ENCODE measurements around the gene PRM1. TPM values are rescaled to one million over a fixed set of nuclear protein-coding genes. Genes with fewer than 3 reads are reported as not detected.

The PRM1 gene
- total RNA-seq, 1 experiment from 2014 or later: not detected

DNA sequence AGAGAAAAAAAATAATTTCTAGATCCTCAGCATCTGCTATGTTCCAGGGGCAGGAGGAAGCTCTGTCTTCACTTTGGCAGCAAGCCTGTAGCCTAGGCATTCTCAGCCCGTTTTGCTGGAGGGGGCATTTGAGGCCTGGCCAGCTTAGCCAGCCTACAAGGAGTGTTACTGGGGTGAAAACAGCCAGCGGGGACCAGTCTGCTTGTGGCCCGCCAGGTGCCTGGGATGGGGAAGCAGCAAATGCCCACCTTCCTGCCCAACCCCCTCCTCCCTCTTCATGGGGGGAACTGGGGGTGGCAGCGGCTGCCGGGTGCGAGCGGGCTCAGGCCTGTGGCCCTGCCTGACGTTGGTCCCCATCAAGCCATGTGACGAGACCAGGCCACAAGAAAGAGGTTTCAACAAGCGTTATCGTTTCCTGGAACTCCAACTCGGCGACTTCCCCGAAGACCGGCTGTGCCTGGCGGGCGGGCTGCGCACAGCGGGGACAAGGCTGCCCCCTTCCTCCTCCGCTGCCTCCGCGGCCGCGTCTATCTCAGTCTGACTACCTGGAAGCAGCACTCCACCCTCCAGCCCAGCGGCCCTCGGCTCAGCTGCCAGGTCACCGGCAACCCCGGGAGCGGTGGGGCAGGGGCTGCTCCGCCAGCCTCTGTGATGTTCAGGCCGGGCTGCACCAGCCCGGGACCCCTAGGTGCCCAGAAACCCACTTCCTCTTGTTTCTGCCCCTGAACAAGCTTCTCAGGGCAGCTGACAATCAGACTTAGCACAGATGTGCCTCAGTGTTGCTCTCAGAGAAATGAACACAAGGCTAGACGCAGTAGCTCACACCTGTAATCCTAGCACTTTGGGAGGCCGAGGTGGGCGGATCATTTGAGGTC, 48.0 kb downstream of the PRM1 start:
- BruUV-seq (replicated peaks): no TSS peak
- Histone ChIP-seq H3K4me3 (ENCODE audit: low read depth, low read length, poor library complexity, severe bottlenecking) (no peak overlapping the region), H3K9me3 (ENCODE audit: low read depth, low read length, poor library complexity, severe bottlenecking) (no peaks in the 10 kb centered on the region), H3K27ac (ENCODE audit: low read depth, low read length, poor library complexity, severe bottlenecking) (no peak overlapping the region), H3K36me3 (ENCODE audit: insufficient read depth, low read length, poor library complexity, severe bottlenecking) (no peaks in the 10 kb centered on the region), H3K27me3 (replicated peaks; ENCODE audit: insufficient read depth, low read depth, low read length, poor library complexity) (no peaks in the 10 kb centered on the region), H3K4me1 (ENCODE audit: insufficient read depth, low read length, poor library complexity, severe bottlenecking) (no peaks in the 10 kb centered on the region)
- CTCF ChIA-PET: no interaction called here
- no peak for DNase-seq (ENCODE audit: low spot score)
- intact Hi-C loops (cut with micrococcal nuclease; ENCODE audit: unreplicated experiment): no loop called here
- TF ChIP-seq, protein P1, sequence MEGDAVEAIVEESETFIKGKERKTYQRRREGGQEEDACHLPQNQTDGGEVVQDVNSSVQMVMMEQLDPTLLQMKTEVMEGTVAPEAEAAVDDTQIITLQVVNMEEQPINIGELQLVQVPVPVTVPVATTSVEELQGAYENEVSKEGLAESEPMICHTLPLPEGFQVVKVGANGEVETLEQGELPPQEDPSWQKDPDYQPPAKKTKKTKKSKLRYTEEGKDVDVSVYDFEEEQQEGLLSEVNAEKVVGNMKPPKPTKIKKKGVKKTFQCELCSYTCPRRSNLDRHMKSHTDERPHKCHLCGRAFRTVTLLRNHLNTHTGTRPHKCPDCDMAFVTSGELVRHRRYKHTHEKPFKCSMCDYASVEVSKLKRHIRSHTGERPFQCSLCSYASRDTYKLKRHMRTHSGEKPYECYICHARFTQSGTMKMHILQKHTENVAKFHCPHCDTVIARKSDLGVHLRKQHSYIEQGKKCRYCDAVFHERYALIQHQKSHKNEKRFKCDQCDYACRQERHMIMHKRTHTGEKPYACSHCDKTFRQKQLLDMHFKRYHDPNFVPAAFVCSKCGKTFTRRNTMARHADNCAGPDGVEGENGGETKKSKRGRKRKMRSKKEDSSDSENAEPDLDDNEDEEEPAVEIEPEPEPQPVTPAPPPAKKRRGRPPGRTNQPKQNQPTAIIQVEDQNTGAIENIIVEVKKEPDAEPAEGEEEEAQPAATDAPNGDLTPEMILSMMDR (conservative IDR thresholded peaks at IDR 0.05; ENCODE audit: low read depth, low read length): no peak
- POLR2A ChIA-PET (ENCODE audit: low non-redundant PET): no interaction called here

DNA sequence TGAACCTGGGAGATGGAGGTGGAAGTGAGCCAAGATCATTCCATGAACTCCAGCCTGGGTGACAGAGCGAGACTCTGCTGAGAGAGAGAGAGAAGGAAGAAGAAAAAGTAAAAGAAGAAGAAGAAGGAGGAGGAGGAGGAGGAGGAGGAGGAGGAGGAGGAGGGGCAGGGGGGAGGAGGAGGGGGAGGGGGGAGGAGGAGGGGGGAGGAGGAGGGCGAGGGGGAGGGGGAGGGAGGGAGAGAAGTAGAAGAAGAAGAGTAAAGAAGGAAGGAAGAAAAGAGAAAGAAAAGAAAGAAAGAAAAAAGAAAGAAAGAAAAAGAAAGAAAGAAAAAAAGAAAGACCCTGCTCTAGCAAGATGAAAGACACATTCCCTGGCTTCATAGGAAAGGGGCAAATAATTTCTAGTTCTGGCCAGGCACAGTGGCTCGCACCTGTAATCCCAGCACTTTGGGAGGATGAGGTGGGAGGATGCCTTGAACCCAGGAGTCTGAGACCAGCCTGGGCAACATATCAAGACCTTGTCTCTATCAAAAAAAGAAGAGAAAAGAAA, 48.8 kb downstream of the PRM1 start:
- ChIA-PET CTCF (no interaction called here), POLR2A (ENCODE audit: low non-redundant PET) (no interaction called here)
- H3K4me1 ChIP-seq (ENCODE audit: insufficient read depth, low read length, poor library complexity, severe bottlenecking): no peaks in the 10 kb centered on the region
- H3K36me3 ChIP-seq (ENCODE audit: insufficient read depth, low read length, poor library complexity, severe bottlenecking): no peaks in the 10 kb centered on the region
- no peak overlapping the region for H3K4me3 ChIP-seq (ENCODE audit: low read depth, low read length, poor library complexity, severe bottlenecking)
- TF ChIP-seq EZH2 (IDR thresholded peaks at IDR 0.05; ENCODE audit: borderline replicate concordance, low read depth, low read length, poor library complexity, severe bottlenecking): no peak
- TF ChIP-seq, protein P1 (conservative IDR thresholded peaks at IDR 0.05; ENCODE audit: low read depth, low read length): no peak
- H3K27ac ChIP-seq (ENCODE audit: low read depth, low read length, poor library complexity, severe bottlenecking): no peak overlapping the region
- H3K27me3 ChIP-seq (replicated peaks; ENCODE audit: insufficient read depth, low read depth, low read length, poor library complexity): no peaks in the 10 kb centered on the region
- intact Hi-C loops (cut with micrococcal nuclease; ENCODE audit: unreplicated experiment): no loop called here
- no peaks in the 10 kb centered on the region for H3K9me3 ChIP-seq (ENCODE audit: low read depth, low read length, poor library complexity, severe bottlenecking)
- BruUV-seq (replicated peaks): no TSS peak
- DNase-seq (ENCODE audit: low spot score): no peak

DNA sequence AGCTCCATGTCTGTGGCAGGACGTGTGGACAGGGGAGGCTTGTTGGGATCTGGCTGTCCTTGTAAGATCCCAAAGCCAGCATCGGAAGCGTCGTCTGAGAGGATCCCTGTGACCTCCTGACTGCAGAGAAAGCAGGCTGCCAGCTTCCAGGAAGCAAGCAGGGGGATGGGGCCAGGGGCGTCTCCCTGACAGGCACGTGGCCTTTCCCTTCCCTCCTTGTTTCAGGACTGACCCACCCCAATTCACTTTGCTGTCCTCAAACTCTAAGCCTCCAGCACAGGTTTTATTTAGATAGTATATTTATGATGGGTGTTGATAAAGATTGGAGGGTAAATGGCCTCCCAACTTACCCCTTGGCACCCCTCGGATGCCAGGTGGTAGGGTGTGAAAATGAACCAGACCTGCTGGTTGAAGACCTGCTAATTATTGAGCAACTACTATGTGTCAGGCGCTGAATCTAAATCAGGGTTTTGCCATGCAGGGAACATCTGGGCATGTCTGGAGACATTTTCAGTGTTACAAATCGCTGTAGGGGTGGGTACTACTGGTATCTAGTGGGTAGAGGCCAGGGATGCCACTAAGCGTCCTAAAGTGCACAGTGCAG, 49.7 kb downstream of the PRM1 start:
- ChIA-PET POLR2A (ENCODE audit: low non-redundant PET) (no interaction called here), CTCF (no interaction called here)
- H3K36me3 ChIP-seq (ENCODE audit: insufficient read depth, low read length, poor library complexity, severe bottlenecking): no peaks in the 10 kb centered on the region
- no peaks in the 10 kb centered on the region for H3K27me3 ChIP-seq (replicated peaks; ENCODE audit: insufficient read depth, low read depth, low read length, poor library complexity)
- H3K9me3 ChIP-seq (ENCODE audit: low read depth, low read length, poor library complexity, severe bottlenecking): no peaks in the 10 kb centered on the region
- BruUV-seq (replicated peaks): no TSS peak
- no peak overlapping the region for H3K27ac ChIP-seq (ENCODE audit: low read depth, low read length, poor library complexity, severe bottlenecking)
- intact Hi-C loops (cut with micrococcal nuclease; ENCODE audit: unreplicated experiment): no loop called here
- H3K4me3 ChIP-seq (ENCODE audit: low read depth, low read length, poor library complexity, severe bottlenecking): no peak overlapping the region
- DNase-seq (ENCODE audit: low spot score): no peak
- TF ChIP-seq, protein P1 (conservative IDR thresholded peaks at IDR 0.05; ENCODE audit: low read depth, low read length): no peak
- TF ChIP-seq EZH2 (IDR thresholded peaks at IDR 0.05; ENCODE audit: borderline replicate concordance, low read depth, low read length, poor library complexity, severe bottlenecking): no peak
- no peaks in the 10 kb centered on the region for H3K4me1 ChIP-seq (ENCODE audit: insufficient read depth, low read length, poor library complexity, severe bottlenecking)

Small RNAs within 50 kb of the gene (microRNA-seq; reads per million reads assigned to microRNA genes)
- not detected for gene MIR548H2

Other genes with a start within 250 kb of the PRM1 start
- 2.3 and 2.6 TPM in 2 replicates for gene SOCS1, start 25.1 kb downstream of the PRM1 start, total RNA-seq (2021)
- not detected in 2 replicates for gene TNP2, start 12.0 kb downstream of the PRM1 start, total RNA-seq (2021)
- not detected in 2 replicates for gene PRM3, start 7.7 kb downstream of the PRM1 start, total RNA-seq (2021)
- not detected in 2 replicates for gene PRM2, start 4.8 kb downstream of the PRM1 start, total RNA-seq (2021)
- 28.5 and 38.4 TPM in 2 replicates for gene RMI2, start 64.1 kb upstream of the PRM1 start, total RNA-seq (2021)